OCI-LY7 (cell line): Measurements from ENCODE around the gene MRPL34.

Experiments used
- EZH2phosphoT487 ChIP-seq: fragments of 200-600 bp; sonication (generic); IDR thresholded peaks from 2 replicates; pipeline ENCODE4 v1.6.1; 2018; ENCODE audit warnings: low read depth, borderline replicate concordance, mild to moderate bottlenecking, mixed run types, antibody characterized with exemption, low read length, moderate library complexity, mixed read lengths
- TF ChIP-seq, protein P1 (sequence below): fragments of 200-600 bp; sonication (generic); conservative IDR thresholded peaks from 2 replicates; pipeline ENCODE4 v1.5.1; 2014; ENCODE audit warnings: mild to moderate bottlenecking, antibody characterized with exemption, low read length, moderate library complexity, mixed read lengths

- TF ChIP-seq, protein P1, sequence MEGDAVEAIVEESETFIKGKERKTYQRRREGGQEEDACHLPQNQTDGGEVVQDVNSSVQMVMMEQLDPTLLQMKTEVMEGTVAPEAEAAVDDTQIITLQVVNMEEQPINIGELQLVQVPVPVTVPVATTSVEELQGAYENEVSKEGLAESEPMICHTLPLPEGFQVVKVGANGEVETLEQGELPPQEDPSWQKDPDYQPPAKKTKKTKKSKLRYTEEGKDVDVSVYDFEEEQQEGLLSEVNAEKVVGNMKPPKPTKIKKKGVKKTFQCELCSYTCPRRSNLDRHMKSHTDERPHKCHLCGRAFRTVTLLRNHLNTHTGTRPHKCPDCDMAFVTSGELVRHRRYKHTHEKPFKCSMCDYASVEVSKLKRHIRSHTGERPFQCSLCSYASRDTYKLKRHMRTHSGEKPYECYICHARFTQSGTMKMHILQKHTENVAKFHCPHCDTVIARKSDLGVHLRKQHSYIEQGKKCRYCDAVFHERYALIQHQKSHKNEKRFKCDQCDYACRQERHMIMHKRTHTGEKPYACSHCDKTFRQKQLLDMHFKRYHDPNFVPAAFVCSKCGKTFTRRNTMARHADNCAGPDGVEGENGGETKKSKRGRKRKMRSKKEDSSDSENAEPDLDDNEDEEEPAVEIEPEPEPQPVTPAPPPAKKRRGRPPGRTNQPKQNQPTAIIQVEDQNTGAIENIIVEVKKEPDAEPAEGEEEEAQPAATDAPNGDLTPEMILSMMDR: no peak
- TF ChIP-seq EZH2phosphoT487: no peak
Measured at GRCh38 chr19:17329366-17330261, 23.9 kb downstream of the MRPL34 start.
